Loucy (cell line): ENCODE results near the gene KDSR.
A peak's percentile ranks its signal among the peaks of the same experiment; 100 is the strongest.

Experiments used
- H2AFZ ChIP-seq: fragments of 200-600 bp; sonication (generic); 2 replicates; pipeline ENCODE4 v1.6.0; 2016; ENCODE audit warnings: antibody characterized with exemption, mild to moderate bottlenecking, low read length, moderate library complexity
- H3F3A ChIP-seq: fragments of 200-600 bp; 2 replicates; pipeline ENCODE4 v1.6.0; 2016; ENCODE audit warnings: antibody characterized with exemption, low read depth, mild to moderate bottlenecking
- H3K27me3 ChIP-seq: fragments of 200-600 bp; sonication (generic); 2 replicates; pipeline ENCODE4 v1.6.1; 2014; ENCODE audit warnings: low read length, mild to moderate bottlenecking; ENCODE audit not compliant: insufficient read depth, poor library complexity, severe bottlenecking
- H3K36me3 ChIP-seq: fragments of 200-600 bp; sonication (generic); 2 replicates; pipeline ENCODE4 v1.6.1; 2016; ENCODE audit warnings: low read length; ENCODE audit not compliant: insufficient read depth
- H3K4me1 ChIP-seq: fragments of 200-600 bp; sonication (generic); 2 replicates; pipeline ENCODE4 v1.5.1; 2014; ENCODE audit warnings: low read length, mild to moderate bottlenecking; ENCODE audit not compliant: insufficient read depth, poor library complexity, severe bottlenecking
- H3K4me2 ChIP-seq: fragments of 200-600 bp; sonication (generic); 2 replicates; pipeline ENCODE4 v1.6.0; 2014; ENCODE audit warnings: antibody characterized with exemption, low read length, low read depth, mild to moderate bottlenecking; ENCODE audit not compliant: poor library complexity, severe bottlenecking
- H3K4me3 ChIP-seq: fragments of 200-600 bp; sonication (generic); 2 replicates; pipeline ENCODE4 v1.5.1; 2014; ENCODE audit warnings: low read length, mild to moderate bottlenecking, mixed read lengths; ENCODE audit not compliant: poor library complexity, severe bottlenecking
- H3K79me2 ChIP-seq: fragments of 200-600 bp; sonication (generic); 2 replicates; pipeline ENCODE4 v1.6.1; 2014; ENCODE audit warnings: low read length; ENCODE audit not compliant: insufficient read depth
- H3K9ac ChIP-seq: fragments of 200-600 bp; sonication (generic); 2 replicates; pipeline ENCODE4 v1.6.0; 2014; ENCODE audit warnings: mild to moderate bottlenecking, low read depth, low read length, moderate library complexity; ENCODE audit not compliant: poor library complexity, severe bottlenecking
- H3K9me2 ChIP-seq: fragments of 200-600 bp; sonication (generic); replicated peaks from 2 replicates; pipeline ENCODE4 v1.6.1; 2016; ENCODE audit warnings: low read depth, low read length, mixed read lengths
- H3K9me3 ChIP-seq: fragments of 200-600 bp; sonication (generic); 2 replicates; pipeline ENCODE4 v1.6.1; 2014; ENCODE audit warnings: mild to moderate bottlenecking, antibody characterized with exemption, low read length, low read depth; ENCODE audit not compliant: insufficient read depth
- H4K20me1 ChIP-seq: fragments of 200-600 bp; sonication (generic); 2 replicates; pipeline ENCODE4 v1.6.0; 2014; ENCODE audit warnings: antibody characterized with exemption, low read length, mild to moderate bottlenecking; ENCODE audit not compliant: insufficient read depth, poor library complexity, severe bottlenecking
- CTCF ChIP-seq: fragments of 200-600 bp; sonication (generic); conservative IDR thresholded peaks from 2 replicates; pipeline ENCODE4 v1.5.1; 2014; ENCODE audit warnings: mild to moderate bottlenecking, antibody characterized with exemption, low read length
- EZH2phosphoT487 ChIP-seq: fragments of 200-600 bp; IDR thresholded peaks from 2 replicates; pipeline ENCODE4 v1.6.1; 2018; ENCODE audit warnings: antibody characterized with exemption, mild to moderate bottlenecking, moderate library complexity, borderline replicate concordance

KDSR gene

DNA sequence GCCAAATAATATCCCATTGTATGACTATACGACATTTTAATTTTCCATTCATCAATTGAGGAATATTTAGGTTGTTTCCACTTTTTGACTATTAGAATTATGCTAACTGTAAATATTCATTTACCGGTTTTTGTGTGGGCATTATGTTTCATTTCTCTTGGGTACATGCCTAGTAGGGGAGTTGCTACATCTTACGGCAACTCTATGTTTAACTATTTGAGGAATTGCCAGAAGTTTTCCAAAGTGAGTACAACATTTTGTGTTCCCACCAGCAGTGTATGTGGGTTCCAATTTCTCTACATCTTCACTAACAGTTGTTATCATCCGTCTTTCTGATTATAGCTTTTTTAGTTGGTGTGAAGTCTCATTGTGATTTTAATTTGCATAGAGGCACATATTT, 1.6 kb upstream of the KDSR start:
- Histone ChIP-seq H3K79me2 (peaks cover 21% of the 10 kb centered on the region; the same call in 1 of the 2 replicates), H2AFZ (no peak overlapping the region), H3K27me3 (no peaks in the 10 kb centered on the region), H3K9me2 (no peaks in the 10 kb centered on the region), H3K36me3 (no peaks in the 10 kb centered on the region), H3K4me1 (peaks cover 24% of the 10 kb centered on the region), H3K9ac (no peak overlapping the region), H3K9me3 (no peaks in the 10 kb centered on the region), H3F3A (no peaks in the 10 kb centered on the region), H3K4me3 (peak overlapping the region; percentile 84), H4K20me1 (peaks cover 23% of the 10 kb centered on the region), H3K4me2 (peak overlapping the region; percentile 88)
- TF ChIP-seq EZH2phosphoT487 = no peak
- no peak for TF ChIP-seq CTCF

DNA sequence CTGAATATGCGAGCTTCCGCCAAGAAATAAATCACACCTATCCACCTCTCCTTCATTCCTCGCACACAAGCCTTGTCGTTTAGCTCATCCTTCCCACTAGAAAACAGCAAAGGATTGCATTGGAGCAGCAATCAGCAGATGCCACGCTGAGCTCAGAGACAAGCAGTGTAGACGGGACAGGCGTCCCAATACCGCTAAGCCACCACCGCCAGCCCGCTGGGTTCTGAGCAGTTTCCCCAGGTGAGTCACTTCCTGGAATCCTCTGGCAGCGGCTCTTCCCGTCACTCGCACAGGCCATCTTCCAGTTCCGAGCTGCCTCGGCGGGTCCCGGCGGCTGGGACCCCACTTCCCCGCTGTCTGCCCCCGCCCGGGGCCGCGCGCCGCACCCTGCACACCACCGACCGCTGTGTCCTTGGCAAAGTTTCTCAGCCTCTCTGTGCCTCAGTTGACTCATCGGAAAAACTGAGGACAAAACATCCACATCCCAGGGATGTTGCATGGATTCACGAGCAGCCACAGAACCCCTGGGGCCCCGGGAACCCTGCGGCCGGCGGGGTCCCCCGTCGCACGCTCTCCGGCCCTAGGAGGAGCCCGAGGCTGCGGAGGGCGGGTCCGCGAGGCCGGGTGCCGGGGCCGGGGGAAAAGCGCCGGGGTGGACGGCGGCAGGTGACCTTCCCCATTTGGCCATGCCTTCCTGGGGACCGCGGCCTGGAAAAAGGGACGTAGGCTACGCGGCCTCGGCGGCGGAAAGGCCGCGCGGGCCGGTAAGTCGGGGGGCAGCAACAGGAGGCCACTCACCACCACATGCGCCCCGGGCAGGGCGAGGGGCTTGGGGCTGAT, 573 bp downstream of the KDSR start:
- Histone ChIP-seq H2AFZ (peak overlapping the region; percentile 59), H3K36me3 (peaks cover 6% of the 10 kb centered on the region; the same call in 1 of the 2 replicates), H3K4me3 (peak overlapping the region; percentile 84), H4K20me1 (peaks cover 25% of the 10 kb centered on the region), H3K79me2 (peaks cover 21% of the 10 kb centered on the region; the same call in 1 of the 2 replicates), H3K4me2 (peak overlapping the region; percentile 99), H3K4me1 (peaks cover 24% of the 10 kb centered on the region), H3K27me3 (no peaks in the 10 kb centered on the region), H3F3A (no peaks in the 10 kb centered on the region), H3K9me2 (no peaks in the 10 kb centered on the region), H3K9ac (peak overlapping the region; percentile 73), H3K9me3 (no peaks in the 10 kb centered on the region)
- TF ChIP-seq EZH2phosphoT487 = no peak
- TF ChIP-seq CTCF = no peak

GRCh38 chr18:63365876-63366212, 1.2 kb downstream of the KDSR start:
- no peaks in the 10 kb centered on the region for H3K27me3 ChIP-seq
- peaks cover 25% of the 10 kb centered on the region for H4K20me1 ChIP-seq
- peak overlapping the region; percentile 84 for H3K4me3 ChIP-seq
- no peaks in the 10 kb centered on the region for H3F3A ChIP-seq
- H3K9ac ChIP-seq = peak overlapping the region; percentile 73
- TF ChIP-seq EZH2phosphoT487 (no peak), CTCF (no peak)
- peaks cover 21% of the 10 kb centered on the region; the same call in 1 of the 2 replicates for H3K79me2 ChIP-seq
- H3K9me3 ChIP-seq = no peaks in the 10 kb centered on the region
- no peaks in the 10 kb centered on the region for H3K9me2 ChIP-seq
- H3K36me3 ChIP-seq = peaks cover 6% of the 10 kb centered on the region; the same call in 1 of the 2 replicates
- H3K4me2 ChIP-seq = peak overlapping the region; percentile 99
- peaks cover 24% of the 10 kb centered on the region for H3K4me1 ChIP-seq
- peak overlapping the region; percentile 59 for H2AFZ ChIP-seq
